PC-9 (cell line): ENCODE data around the gene MRPL49. TPM values are rescaled to one million over a fixed set of nuclear protein-coding genes. Genes with fewer than 3 reads are reported as not detected.

Experiments
- BruUV-seq: library from RNA; stranded (reverse); fragments of 400-500 nt; replicated peaks from 2 replicates; lab custom pipeline; 2021; lab: Mats Ljungman, UMichigan
- CTCF ChIA-PET: fragments of 300-600 bp; sonication (Branson Sonifier 250); formaldehyde crosslinking; loops from one replicate; lab custom pipeline; 2022; ENCODE audit warnings: antibody characterized with exemption; lab: Charles Lee
- POLR2A ChIA-PET: fragments of 300-600 bp; sonication (Branson Sonifier 250); formaldehyde crosslinking; loops from one replicate; lab custom pipeline; 2022; ENCODE audit warnings: antibody characterized with exemption; ENCODE audit not compliant: unreplicated experiment; lab: Charles Lee
- DNase-seq, 2 experiments: peaks; one replicate each; pipeline versions ENCODE4 v3.0.0 to v3.0.0-alpha.2; 2015 to 2022; ENCODE audit warnings: mixed read lengths in 1 of 2
- H2AFZ ChIP-seq: fragments of 200-600 bp; sonication (generic); 2 replicates; pipeline ENCODE4 v1.8.1; 2017; ENCODE audit warnings: antibody characterized with exemption
- H3F3A ChIP-seq: fragments of 200-600 bp; sonication (generic); 2 replicates; pipeline ENCODE4 v1.8.1; 2017; ENCODE audit warnings: antibody characterized with exemption, mild to moderate bottlenecking, low read depth; ENCODE audit not compliant: insufficient read depth
- H3K27ac ChIP-seq: fragments of 200-600 bp; sonication (generic); 2 replicates; pipeline ENCODE4 v1.6.1; 2016; ENCODE audit warnings: mixed run types
- H3K27me3 ChIP-seq: fragments of 200-600 bp; sonication (generic); 2 replicates; pipeline ENCODE4 v1.6.1; 2016; ENCODE audit warnings: low read depth, mixed run types; ENCODE audit not compliant: insufficient read depth
- H3K36me3 ChIP-seq: fragments of 200-600 bp; sonication (generic); 2 replicates; pipeline ENCODE4 v1.6.1; 2016; ENCODE audit warnings: low read depth, mixed run types
- H3K4me1 ChIP-seq: fragments of 200-600 bp; sonication (generic); replicated peaks from 2 replicates; pipeline ENCODE4 v1.6.1; 2016; ENCODE audit warnings: mixed run types; ENCODE audit not compliant: insufficient read depth
- H3K4me2 ChIP-seq: fragments of 200-600 bp; sonication (generic); 2 replicates; pipeline ENCODE4 v1.6.1; 2017; ENCODE audit warnings: mixed run types
- H3K4me3 ChIP-seq: fragments of 200-600 bp; sonication (generic); 2 replicates; pipeline ENCODE4 v1.6.1; 2016; ENCODE audit warnings: mixed run types
- H3K79me2 ChIP-seq: fragments of 200-600 bp; sonication (generic); 2 replicates; pipeline ENCODE4 v1.6.1; 2017; ENCODE audit warnings: low read depth, mixed run types
- H3K9me2 ChIP-seq: fragments of 200-600 bp; sonication (generic); 2 replicates; pipeline ENCODE4 v1.8.1; 2017; ENCODE audit warnings: mild to moderate bottlenecking; ENCODE audit not compliant: insufficient read depth
- H3K9me3 ChIP-seq: fragments of 200-600 bp; sonication (generic); 2 replicates; pipeline ENCODE4 v1.8.1; 2016; ENCODE audit warnings: low read depth; ENCODE audit not compliant: insufficient read depth
- H4K20me1 ChIP-seq: fragments of 200-600 bp; sonication (generic); 2 replicates; pipeline ENCODE4 v1.8.1; 2017; ENCODE audit not compliant: insufficient read depth
- CTCF ChIP-seq: fragments of 200-600 bp; sonication (generic); conservative IDR thresholded peaks from 2 replicates; pipeline ENCODE4 v1.6.1; 2017; ENCODE audit warnings: mixed run types, antibody characterized with exemption, mild to moderate bottlenecking, moderate library complexity
- EZH2 ChIP-seq: fragments of 200-600 bp; sonication (generic); IDR thresholded peaks from 2 replicates; pipeline ENCODE4 v1.8.0; 2017; ENCODE audit warnings: antibody characterized with exemption, low read depth
- intact Hi-C: fragments of 100-400 bp; cut with micrococcal nuclease; formaldehyde crosslinking; loops from one replicate; pipeline ENCODE4 v1.10.0; 2022; ENCODE audit not compliant: unreplicated experiment
- total RNA-seq: library from RNA; stranded (reverse); gene quantifications from 2 replicates; pipeline ENCODE4 v1.2.3, GENCODE V29; 2021

Gene MRPL49
- total RNA-seq, 1 experiment from 2014 or later = 95.0 TPM

DNA sequence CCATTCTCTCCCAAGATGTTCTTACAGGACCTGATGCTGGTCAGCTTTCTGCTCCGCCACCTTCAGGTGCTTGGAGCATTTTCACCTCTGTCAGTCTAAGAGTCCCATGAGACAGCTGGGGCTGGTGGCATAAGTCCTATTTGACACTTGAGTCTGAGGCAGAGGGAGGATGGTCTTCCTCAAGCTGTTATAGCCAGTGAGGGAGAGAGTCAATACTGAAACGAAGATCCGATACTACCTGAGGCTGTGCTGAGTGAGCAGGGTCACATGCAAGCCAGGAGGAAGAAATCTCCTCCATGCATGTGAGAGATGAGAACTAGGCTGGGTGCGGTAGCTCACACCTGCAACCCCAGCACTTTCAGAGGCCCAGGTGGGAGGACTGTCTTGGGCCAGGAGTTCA lies 32.5 kb upstream of the MRPL49 start:
- H3K79me2 ChIP-seq = peaks cover 16% of the 10 kb centered on the region
- intact Hi-C loops = no loop called here
- no peak overlapping the region for H2AFZ ChIP-seq
- TF ChIP-seq CTCF = no peak
- no peak for TF ChIP-seq EZH2
- H3K27ac ChIP-seq = no peak overlapping the region
- no peaks in the 10 kb centered on the region for H4K20me1 ChIP-seq
- DNase-seq = no peak
- H3K4me3 ChIP-seq = no peak overlapping the region
- H3K9me3 ChIP-seq = no peaks in the 10 kb centered on the region
- ChIA-PET CTCF (no interaction called here), POLR2A (no interaction called here)
- H3F3A ChIP-seq = peaks cover 35% of the 10 kb centered on the region; the same call in 1 of the 2 replicates
- peaks cover 10% of the 10 kb centered on the region for H3K4me1 ChIP-seq
- no peak overlapping the region for H3K4me2 ChIP-seq
- peaks cover 13% of the 10 kb centered on the region for H3K36me3 ChIP-seq
- H3K9me2 ChIP-seq = no peaks in the 10 kb centered on the region
- H3K27me3 ChIP-seq = no peaks in the 10 kb centered on the region
- BruUV-seq = no TSS peak

DNA sequence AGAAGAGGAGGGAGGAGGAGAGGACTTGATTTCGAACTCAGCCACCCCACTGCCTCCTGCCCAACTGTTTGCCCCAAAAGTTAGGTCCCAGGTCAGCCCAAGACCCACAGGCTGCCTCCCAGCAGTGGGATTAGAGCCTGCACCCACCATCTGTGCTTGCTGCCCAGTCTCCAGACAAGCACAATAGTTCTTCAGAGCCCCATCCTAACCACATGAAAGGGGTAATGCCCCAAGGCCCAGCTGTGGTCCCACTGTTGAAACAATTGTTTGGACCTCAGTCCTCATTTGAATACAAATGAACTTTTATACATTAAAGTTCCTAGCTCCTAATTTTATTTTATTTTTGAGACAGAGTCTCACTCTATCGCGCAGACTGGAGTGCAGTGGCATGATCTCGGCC lies 31.5 kb upstream of the MRPL49 start:
- Histone ChIP-seq H3K9me2 (no peaks in the 10 kb centered on the region), H4K20me1 (no peaks in the 10 kb centered on the region)
- intact Hi-C loops = no loop called here

DNA sequence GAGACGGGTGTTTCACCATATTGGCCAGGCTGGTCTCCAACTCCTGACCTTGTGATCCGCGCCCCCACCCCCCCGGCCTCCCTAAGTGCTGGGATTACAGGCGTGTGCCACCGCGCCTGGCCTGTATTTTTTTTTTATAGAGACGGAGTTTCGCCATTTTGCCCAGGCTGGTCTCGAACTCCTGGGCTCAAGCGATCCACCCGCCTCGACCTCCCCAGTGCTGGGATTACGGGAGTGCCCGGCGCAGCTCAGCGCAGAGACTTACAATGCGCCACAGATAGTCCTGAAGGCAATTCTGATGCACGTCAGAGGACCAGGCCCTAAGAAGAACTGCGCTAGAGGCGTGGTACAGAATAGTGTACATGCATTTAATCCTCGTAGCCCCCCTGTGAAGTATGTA lies 26.7 kb upstream of the MRPL49 start:
- H3K27me3 ChIP-seq = no peaks in the 10 kb centered on the region
- H3K4me3 ChIP-seq = peak overlapping the region; percentile 85; the same call in 1 of the 2 replicates
- CTCF ChIA-PET = interaction anchor here (1.1 kb wide), 1 partner anchor 18 kb away, joined by 3 read pairs; no protein-coding TSS in a partner anchor
- TF ChIP-seq EZH2 = no peak
- TF ChIP-seq CTCF = no peak
- peak overlapping the region; percentile 99 for H3K4me2 ChIP-seq
- no peaks in the 10 kb centered on the region for H3K9me2 ChIP-seq
- BruUV-seq = no TSS peak
- peaks cover 11% of the 10 kb centered on the region; the same call in 1 of the 2 replicates for H3K36me3 ChIP-seq
- peaks cover 14% of the 10 kb centered on the region for H3K4me1 ChIP-seq
- H3K9me3 ChIP-seq = no peaks in the 10 kb centered on the region
- H3K27ac ChIP-seq = no peak overlapping the region; the same call in 1 of the 2 replicates
- intact Hi-C loops = loop anchor here (5.0 kb wide), 1 partner anchor 53 kb away; the partner anchor contains the start of gene SAC3D1
- peaks cover 29% of the 10 kb centered on the region for H3K79me2 ChIP-seq
- peak overlapping the region; percentile 87 for H2AFZ ChIP-seq
- H3F3A ChIP-seq = peaks cover 32% of the 10 kb centered on the region
- POLR2A ChIA-PET = no interaction called here
- H4K20me1 ChIP-seq = no peaks in the 10 kb centered on the region
- no peak for DNase-seq

More for the DNA sequence above, 31.5 kb upstream of the MRPL49 start:
- H3K27me3 ChIP-seq = no peaks in the 10 kb centered on the region
- H3K27ac ChIP-seq = no peak overlapping the region
- peaks cover 6% of the 10 kb centered on the region; the same call in 1 of the 2 replicates for H3K79me2 ChIP-seq
- BruUV-seq = no TSS peak
- peaks cover 3% of the 10 kb centered on the region for H3K4me1 ChIP-seq
- H3K9me3 ChIP-seq = no peaks in the 10 kb centered on the region
- no peak overlapping the region for H3K4me3 ChIP-seq
- H3K36me3 ChIP-seq = peaks cover 7% of the 10 kb centered on the region; the same call in 1 of the 2 replicates
- DNase-seq = no peak
- ChIA-PET POLR2A (no interaction called here), CTCF (no interaction called here)
- TF ChIP-seq EZH2 (no peak), CTCF (no peak)
- no peak overlapping the region for H2AFZ ChIP-seq
- peaks cover 34% of the 10 kb centered on the region; the same call in 1 of the 2 replicates for H3F3A ChIP-seq
- H3K4me2 ChIP-seq = no peak overlapping the region
